IPS DF 6.9 (cell line): ENCODE results near the gene ARL15.
A peak's percentile ranks its signal among the peaks of the same experiment; 100 is the strongest.

Experiments
- DNase-seq: peaks from one replicate; pipeline ENCODE4 v3.0.0-alpha.2; 2013; ENCODE audit warnings: low read depth, low spot score
- H3K27ac ChIP-seq: one replicate; pipeline ENCODE4 v1.5.1; 2013; ENCODE audit warnings: low read length, control low read depth
- H3K27me3 ChIP-seq: 2 replicates; pipeline ENCODE4 v1.6.1; 2013; ENCODE audit warnings: mild to moderate bottlenecking, low read length; ENCODE audit not compliant: control insufficient read depth, insufficient read depth
- H3K36me3 ChIP-seq: 2 replicates; pipeline ENCODE4 v1.6.1; 2013; ENCODE audit warnings: low read length; ENCODE audit not compliant: control insufficient read depth, insufficient read depth
- H3K4me1 ChIP-seq: 2 replicates; pipeline ENCODE4 v1.6.1; 2013; ENCODE audit warnings: low read length; ENCODE audit not compliant: control insufficient read depth, insufficient read depth
- H3K4me3 ChIP-seq: 2 replicates; pipeline ENCODE4 v1.5.1; 2013; ENCODE audit warnings: mild to moderate bottlenecking, low read length
- H3K9me3 ChIP-seq: 2 replicates; pipeline ENCODE4 v1.6.1; 2013; ENCODE audit warnings: low read length, inconsistent platforms; ENCODE audit not compliant: control insufficient read depth, insufficient read depth
- WGBS: extraction: QIAGEN DNeasy Blood & Tissue Kit; methylation state at CpG from one replicate; pipeline ENCODE4 v1.1.7; 2013; ENCODE audit warnings: mixed read lengths, missing lambda C conversion rate; ENCODE audit not compliant: insufficient read length, insufficient coverage; 5-methylcytosine and 5-hydroxymethylcytosine counted together

The ARL15 gene

DNA sequence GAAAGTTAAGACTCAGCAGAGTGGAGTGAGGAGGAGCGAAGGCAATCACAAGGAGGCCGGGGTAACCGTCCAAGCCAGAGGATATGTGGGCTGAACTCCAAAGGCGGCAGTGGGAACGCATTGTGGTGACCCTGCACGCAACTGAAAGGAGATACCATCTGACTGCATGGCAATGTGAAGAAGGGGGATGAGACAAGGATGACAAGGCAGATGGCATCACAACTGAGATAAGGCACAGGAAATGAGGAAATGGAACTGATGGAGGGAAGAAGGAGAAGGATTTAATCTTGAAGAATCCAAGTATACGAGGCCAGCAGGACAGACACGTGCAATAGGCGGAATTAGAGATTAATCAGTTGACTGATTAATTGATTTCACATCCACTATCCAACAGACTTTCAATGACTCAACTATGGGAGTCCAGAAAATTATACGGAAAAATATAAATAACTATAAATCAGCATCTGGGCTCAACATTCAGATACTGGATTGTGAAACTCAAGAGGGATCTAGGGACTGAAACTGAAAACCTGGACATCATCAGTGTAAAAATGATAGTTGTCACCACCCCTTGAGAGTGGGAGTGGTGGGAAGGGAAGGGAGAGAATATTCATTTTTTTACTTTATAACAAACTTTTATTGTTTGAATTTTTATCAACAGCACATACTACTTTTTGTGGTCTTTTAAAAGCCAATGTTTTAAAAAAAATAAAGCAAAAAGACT is 86.1 kb downstream of the ARL15 start:
- no peaks in the 10 kb centered on the region for H3K27me3 ChIP-seq
- WGBS = no CpG with 5 or more reads among the region's 10 CpGs
- DNase-seq = no peak
- H3K4me1 ChIP-seq = peaks cover 2% of the 10 kb centered on the region; the same call in 1 of the 2 replicates
- H3K27ac ChIP-seq = no peak overlapping the region
- no peaks in the 10 kb centered on the region for H3K36me3 ChIP-seq
- H3K4me3 ChIP-seq = no peak overlapping the region
- H3K9me3 ChIP-seq = no peaks in the 10 kb centered on the region; the same call in 1 of the 2 replicates

DNA sequence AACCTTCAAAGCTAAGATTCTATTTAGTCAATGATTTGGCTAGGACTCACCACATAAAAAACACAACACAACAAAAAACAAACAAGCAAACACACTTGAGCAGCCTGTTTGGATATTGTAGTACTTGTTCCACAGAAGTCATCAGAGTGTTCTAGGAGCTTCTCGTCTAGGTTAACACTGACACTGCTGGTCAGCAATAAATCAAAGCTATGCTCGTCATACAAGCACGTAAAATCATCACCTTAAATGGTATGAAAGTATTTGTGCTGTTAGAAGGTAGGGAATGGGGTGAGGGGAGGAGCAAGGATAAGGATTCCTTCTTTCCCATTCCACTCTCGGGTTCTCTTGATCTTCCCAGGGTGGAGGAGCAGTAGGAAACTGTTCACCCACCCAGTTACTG is 88.0 kb downstream of the ARL15 start:
- WGBS = no CpG with 5 or more reads among the region's 4 CpGs

GRCh38 chr5:54221135-54221534 is 89.2 kb downstream of the ARL15 start:
- Histone ChIP-seq H3K4me1 (peaks cover 2% of the 10 kb centered on the region; the same call in 1 of the 2 replicates), H3K4me3 (no peak overlapping the region), H3K9me3 (no peaks in the 10 kb centered on the region; the same call in 1 of the 2 replicates), H3K27me3 (no peaks in the 10 kb centered on the region), H3K36me3 (no peaks in the 10 kb centered on the region), H3K27ac (no peak overlapping the region)
- no peak for DNase-seq
- WGBS = no CpG with 5 or more reads among the region's 1 CpG

More for the DNA sequence above, 88.0 kb downstream of the ARL15 start:
- no peak overlapping the region for H3K27ac ChIP-seq
- H3K27me3 ChIP-seq = no peaks in the 10 kb centered on the region
- peaks cover 2% of the 10 kb centered on the region; the same call in 1 of the 2 replicates for H3K4me1 ChIP-seq
- no peaks in the 10 kb centered on the region for H3K36me3 ChIP-seq
- H3K4me3 ChIP-seq = no peak overlapping the region
- H3K9me3 ChIP-seq = no peaks in the 10 kb centered on the region; the same call in 1 of the 2 replicates
- no peak for DNase-seq

DNA sequence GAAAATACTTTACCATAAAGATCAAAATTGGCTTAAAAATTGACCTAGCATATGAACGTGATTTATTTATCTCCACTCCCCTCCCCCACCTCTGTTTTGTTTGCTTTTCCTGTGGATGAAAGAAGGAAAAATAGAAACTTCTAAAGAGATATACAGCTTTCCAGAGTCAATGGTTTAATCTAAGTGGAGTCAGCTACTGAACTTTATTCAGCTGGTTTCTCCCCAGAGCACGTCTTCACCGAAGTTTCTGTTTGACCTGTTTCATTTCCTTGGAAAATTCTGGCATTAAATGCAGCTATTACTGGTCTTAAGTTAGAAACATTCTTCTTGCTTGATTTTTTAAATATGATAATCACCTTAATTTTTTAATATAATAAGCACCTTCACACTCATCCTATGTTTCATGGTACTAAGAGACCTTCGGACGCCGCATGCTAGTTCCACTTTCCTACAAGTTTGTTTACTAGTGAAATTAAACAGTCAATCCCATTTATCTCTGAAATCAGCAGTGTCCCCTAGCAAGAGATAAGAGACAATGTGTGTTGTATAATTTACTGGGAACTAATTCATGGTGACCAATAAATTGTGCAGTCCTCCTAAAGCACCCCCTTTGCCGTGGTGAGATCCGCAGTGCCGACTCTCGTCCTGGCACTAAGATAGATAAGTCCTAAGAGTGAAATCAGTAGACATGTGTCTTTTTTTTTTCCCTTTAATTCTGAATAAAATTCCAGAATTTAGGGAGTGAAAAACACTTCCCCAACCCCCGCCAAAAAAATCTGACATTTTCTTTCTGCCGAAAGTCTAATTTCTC is 89.9 kb downstream of the ARL15 start:
- Histone ChIP-seq H3K27me3 (no peaks in the 10 kb centered on the region), H3K27ac (no peak overlapping the region), H3K36me3 (no peaks in the 10 kb centered on the region), H3K9me3 (no peaks in the 10 kb centered on the region; the same call in 1 of the 2 replicates), H3K4me3 (no peak overlapping the region), H3K4me1 (peaks cover 2% of the 10 kb centered on the region; the same call in 1 of the 2 replicates)
- WGBS = no CpG with 5 or more reads among the region's 12 CpGs
- no peak for DNase-seq

DNA sequence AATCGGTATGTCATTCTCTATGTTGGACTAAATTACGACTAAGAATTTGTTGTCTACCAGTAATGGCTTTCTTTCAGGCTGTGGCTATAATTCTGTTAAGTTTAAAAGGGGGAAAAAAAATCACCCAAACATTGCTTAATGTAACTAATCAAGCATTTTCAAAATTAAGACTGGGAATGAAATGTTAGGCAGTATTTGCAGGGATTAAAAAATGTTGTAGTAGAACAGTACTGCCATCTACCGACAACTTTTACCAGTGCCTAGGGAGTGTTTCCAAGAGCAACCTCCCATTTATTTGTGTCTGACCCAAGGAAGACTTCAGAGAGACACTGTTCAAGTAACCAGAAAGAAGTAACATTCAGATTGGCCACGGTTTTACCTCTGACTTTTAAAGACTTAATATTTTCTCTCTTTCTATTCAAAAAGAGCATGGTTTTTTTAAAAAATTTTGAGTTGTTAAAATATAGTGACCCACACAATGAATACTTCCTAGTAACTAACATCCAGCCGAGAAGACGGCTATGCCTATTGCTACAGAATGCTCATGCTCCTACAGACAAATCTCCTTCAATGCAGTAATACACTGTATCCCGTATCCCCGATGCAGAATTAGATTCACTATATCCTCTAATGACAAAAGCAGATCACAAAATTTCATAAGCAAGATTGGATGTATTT is 92.4 kb downstream of the ARL15 start:
- Histone ChIP-seq H3K9me3 (no peaks in the 10 kb centered on the region), H3K4me3 (no peak overlapping the region), H3K36me3 (no peaks in the 10 kb centered on the region), H3K27me3 (no peaks in the 10 kb centered on the region), H3K27ac (no peak overlapping the region), H3K4me1 (peaks cover 6% of the 10 kb centered on the region)
- no CpG with 5 or more reads among the region's 8 CpGs for WGBS
- peak; percentile 70 for DNase-seq

- peaks cover 5% of the 10 kb centered on the region for H3K4me1 ChIP-seq
- H3K27ac ChIP-seq = no peak overlapping the region
- WGBS = no CpG with 5 or more reads among the region's 12 CpGs
Observed at GRCh38 chr5:54215233-54215736, 95.1 kb downstream of the ARL15 start.

GRCh38 chr5:54214722-54215121 is 95.7 kb downstream of the ARL15 start:
- Histone ChIP-seq H3K27ac (no peak overlapping the region), H3K4me3 (no peak overlapping the region), H3K4me1 (peaks cover 5% of the 10 kb centered on the region), H3K27me3 (no peaks in the 10 kb centered on the region), H3K36me3 (no peaks in the 10 kb centered on the region), H3K9me3 (no peaks in the 10 kb centered on the region)
- no CpG with 5 or more reads among the region's 4 CpGs for WGBS
- no peak for DNase-seq

More at GRCh38 chr5:54215233-54215736, 95.1 kb downstream of the ARL15 start:
- no peaks in the 10 kb centered on the region for H3K36me3 ChIP-seq
- H3K27me3 ChIP-seq = no peaks in the 10 kb centered on the region
- DNase-seq = no peak
- H3K4me3 ChIP-seq = no peak overlapping the region
- no peaks in the 10 kb centered on the region for H3K9me3 ChIP-seq

GRCh38 chr5:54212331-54212730 is 98.0 kb downstream of the ARL15 start:
- Histone ChIP-seq H3K27me3 (no peaks in the 10 kb centered on the region), H3K36me3 (no peaks in the 10 kb centered on the region), H3K9me3 (no peaks in the 10 kb centered on the region), H3K4me1 (peaks cover 5% of the 10 kb centered on the region), H3K27ac (no peak overlapping the region), H3K4me3 (no peak overlapping the region)
- WGBS = no CpG with 5 or more reads among the region's 1 CpG
- DNase-seq = no peak

DNA sequence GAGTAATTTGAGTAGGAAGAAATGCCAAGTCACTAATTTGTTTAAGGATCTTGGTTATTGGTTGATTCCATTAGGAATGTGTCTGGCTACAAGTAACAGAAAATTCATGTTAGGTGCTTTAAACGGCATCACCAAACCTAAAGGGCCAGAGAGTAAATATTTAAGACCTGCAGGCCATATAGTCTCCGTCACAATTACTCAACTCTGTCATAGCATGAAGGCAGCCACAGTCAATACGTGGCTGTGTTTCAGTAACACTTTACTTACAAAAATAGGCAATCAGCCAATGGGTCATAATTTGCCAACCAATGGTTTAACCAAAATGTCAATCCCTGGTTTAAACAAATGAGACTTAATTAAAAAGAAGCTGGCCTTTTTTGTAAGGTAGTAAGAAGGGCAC is 98.5 kb downstream of the ARL15 start:
- peaks cover 5% of the 10 kb centered on the region for H3K4me1 ChIP-seq
- H3K9me3 ChIP-seq = no peaks in the 10 kb centered on the region
- no peaks in the 10 kb centered on the region for H3K27me3 ChIP-seq
- no CpG with 5 or more reads among the region's 3 CpGs for WGBS
- H3K4me3 ChIP-seq = no peak overlapping the region
- no peak for DNase-seq
- H3K27ac ChIP-seq = no peak overlapping the region
- H3K36me3 ChIP-seq = no peaks in the 10 kb centered on the region

DNA sequence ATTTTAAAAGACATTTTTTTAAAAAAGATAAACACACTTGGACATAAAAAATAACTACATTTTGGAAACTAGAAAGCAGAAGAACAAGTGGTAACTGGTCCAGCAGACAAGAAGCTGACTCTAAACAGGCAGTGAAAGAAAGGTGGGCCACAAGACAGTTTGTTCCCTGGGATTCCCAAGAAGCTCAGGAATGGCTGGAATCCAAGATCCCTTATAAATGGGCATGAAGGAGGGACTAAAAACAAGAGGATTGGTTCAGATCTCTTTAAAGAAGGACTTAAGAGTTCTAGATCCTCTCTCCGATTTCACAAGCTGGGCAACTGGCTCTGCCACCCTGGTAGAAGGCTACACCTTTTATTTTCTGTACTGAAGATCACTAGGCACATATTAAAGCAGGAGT is 102.8 kb downstream of the ARL15 start:
- Histone ChIP-seq H3K4me1 (no peaks in the 10 kb centered on the region), H3K27me3 (no peaks in the 10 kb centered on the region), H3K9me3 (no peaks in the 10 kb centered on the region), H3K27ac (no peak overlapping the region), H3K4me3 (no peak overlapping the region), H3K36me3 (no peaks in the 10 kb centered on the region)
- DNase-seq = no peak
- no CpG with 5 or more reads among the region's 1 CpG for WGBS
